ENCODE measurements around the gene LSM2. TPM values are rescaled to one million over a fixed set of nuclear protein-coding genes. Genes with fewer than 3 reads are reported as not detected.

Gene LSM2
- total and polyA plus RNA-seq, 9 of the 15 experiments (the other 6 are each of a cell fraction or from before 2014, with no cell fraction given) = 154 to 407 (median 223) TPM

GRCh38 chr6:31782126-31782855 lies 24.5 kb downstream of the LSM2 start (continued):
- TF ChIP-seq RFX7 (CRISPR knock-in tag; IDR thresholded peaks at IDR 0.05) (no peak), ATF4 (CRISPR knock-in tag; IDR thresholded peaks at IDR 0.05) (no peak), YY1 (IDR thresholded peaks at IDR 0.05; ENCODE audit: borderline replicate concordance in 1 of 3, control insufficient read depth in 1 of 3, extremely low read depth in 1 of 3, insufficient read depth in 3 of 3, insufficient read length in 1 of 3, insufficient replicate concordance in 2 of 3, low read depth in 1 of 3, low read length in 2 of 3) (no peak), ZNF263 (CRISPR knock-in tag; IDR thresholded peaks at IDR 0.05; ENCODE audit: borderline replicate concordance) (no peak), USF1 (CRISPR knock-in tag; IDR thresholded peaks at IDR 0.05) (peak; percentile 32; the same call in 1 of the 2 replicates), SREBF1 (IDR thresholded peaks at IDR 0.05; ENCODE audit: borderline replicate concordance, low read depth, low read length) (no peak), MBD1 (CRISPR knock-in tag; IDR thresholded peaks at IDR 0.05) (no peak), CTBP1 (IDR thresholded peaks at IDR 0.05; ENCODE audit: borderline replicate concordance) (no peak), TAF15 (IDR thresholded peaks at IDR 0.05; ENCODE audit: low read depth, low read length) (no peak), NRF1 (conservative IDR thresholded peaks at IDR 0.05 in 1 of 2, IDR thresholded peaks at IDR 0.05 in 1 of 2) (no peak), ZBED1 (IDR thresholded peaks at IDR 0.05) (no peak), THRA (IDR thresholded peaks at IDR 0.05) (no peak), FOXA3 (CRISPR knock-in tag; conservative IDR thresholded peaks at IDR 0.05 in 1 of 2, IDR thresholded peaks at IDR 0.05 in 1 of 2) (no peak), NFRKB (IDR thresholded peaks at IDR 0.05; ENCODE audit: low read depth) (no peak), FIP1L1 (IDR thresholded peaks at IDR 0.05; ENCODE audit: low read depth, low read length, poor library complexity, severe bottlenecking) (peak; percentile 55)
